Bladder microvascular endothelial cell (primary cell): ENCODE measurements around the gene REG1B. TPM values are rescaled to one million over a fixed set of nuclear protein-coding genes. Genes with fewer than 3 reads are reported as not detected.

Experiments
- total RNA-seq: library from RNA; depleted of rRNA; stranded (reverse); fragments of >200 nt; gene quantifications from 2 replicates; pipeline ENCODE4 v1.2.3, GENCODE V29; 2014

REG1B gene, protein sequence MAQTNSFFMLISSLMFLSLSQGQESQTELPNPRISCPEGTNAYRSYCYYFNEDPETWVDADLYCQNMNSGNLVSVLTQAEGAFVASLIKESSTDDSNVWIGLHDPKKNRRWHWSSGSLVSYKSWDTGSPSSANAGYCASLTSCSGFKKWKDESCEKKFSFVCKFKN
- not detected in 2 replicates for total RNA-seq

DNA sequence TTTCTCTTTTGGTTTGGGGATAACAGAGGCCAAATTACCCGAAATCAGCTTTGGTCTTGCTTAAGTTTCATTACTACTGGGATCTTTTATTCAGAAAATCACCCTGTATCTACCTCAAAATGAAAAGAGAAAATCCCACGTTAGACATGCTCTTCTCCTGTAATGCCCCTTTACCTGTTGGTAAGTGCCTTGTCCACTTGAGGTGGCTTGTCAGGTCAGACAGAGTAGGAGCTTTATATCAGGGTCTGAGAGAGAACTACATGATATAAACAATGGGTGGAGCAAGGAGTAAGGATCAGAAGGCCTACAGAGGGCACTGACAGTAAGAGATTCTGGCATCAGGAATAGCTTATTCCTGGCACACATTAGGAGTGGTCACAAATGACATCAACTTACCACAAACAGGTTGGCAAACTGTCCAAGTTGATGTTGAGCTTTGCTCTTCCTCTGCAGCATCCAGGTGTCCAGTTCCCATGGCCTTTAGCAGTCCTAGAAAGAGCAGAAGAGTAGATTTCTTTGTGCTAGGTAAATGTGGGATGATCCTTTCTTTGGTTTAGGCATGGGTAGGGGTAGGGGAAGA lies at the start of gene REG1B:
Gene REG1B, minus strand, starts transcription at position 209 of the 580 bp plus-strand sequence. CDS start 381 bp downstream, outside the sequence.

DNA sequence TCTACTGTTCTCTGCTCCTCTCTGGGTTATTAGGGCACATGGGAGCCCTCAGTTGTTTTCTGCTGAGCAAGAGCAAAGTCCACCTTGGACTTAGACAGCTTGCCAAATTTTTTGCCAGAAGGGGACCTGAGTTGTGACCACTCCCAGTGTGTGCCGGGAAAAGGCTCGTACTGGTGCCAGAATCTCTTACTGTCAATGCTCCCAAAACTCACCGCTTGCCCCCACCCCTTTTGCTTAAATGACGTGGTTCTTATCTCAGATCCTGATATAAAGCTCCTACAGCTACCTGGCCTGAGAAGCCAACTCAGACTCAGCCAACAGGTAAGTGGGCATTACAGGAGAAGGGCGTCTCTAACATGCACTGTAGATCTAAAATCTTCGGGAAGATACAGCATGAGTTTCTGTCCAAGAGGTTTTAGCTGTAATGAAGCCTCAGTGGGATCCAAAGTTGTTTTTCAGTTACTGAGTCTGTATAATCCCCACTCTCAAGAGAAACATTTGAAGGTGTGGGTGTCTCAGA lies 32.5 kb upstream of the REG1B start, which contains the start of gene REG1A:
Gene REG1A, plus strand, starts transcription at position 295 of the 520 bp plus-strand sequence. CDS start 374 bp downstream, outside the sequence.

Other genes with a start within 250 kb of the REG1B start
- gene REG3G, start 62.3 kb downstream of the REG1B start, total RNA-seq, result not detected in 2 replicates
- not detected in 2 replicates for gene REG1A, start 32.5 kb upstream of the REG1B start, total RNA-seq
- not detected in 2 replicates for gene REG3A, start 71.8 kb upstream of the REG1B start, total RNA-seq